ENCODE data around the gene PTPRT.

Gene PTPRT

GRCh38 chr20:42155586-42155985, 1034.1 kb downstream of the PTPRT start:
- DNase-seq (ENCODE audit: low read depth in 2 of 3, low spot score in 2 of 3): no peak

- DNase-seq (ENCODE audit: low read depth in 2 of 3, low spot score in 2 of 3): no peak
These were observed 1037.1 kb downstream of the PTPRT start for GRCh38 chr20:42152575-42152974.

- DNase-seq (ENCODE audit: low read depth in 2 of 3, low spot score in 2 of 3): no peak
These were observed 1039.5 kb downstream of the PTPRT start for GRCh38 chr20:42150230-42150629.

- no peak for DNase-seq (ENCODE audit: low read depth in 2 of 3, low spot score in 2 of 3)
These were observed 1051.0 kb downstream of the PTPRT start for GRCh38 chr20:42138729-42139128.

- DNase-seq (ENCODE audit: low read depth in 2 of 3, low spot score in 2 of 3): no peak
These were observed 1055.2 kb downstream of the PTPRT start for GRCh38 chr20:42134265-42135098.

GRCh38 chr20:42130810-42131596, 1058.7 kb downstream of the PTPRT start:
- DNase-seq (ENCODE audit: low read depth in 2 of 3, low spot score in 2 of 3): no peak

GRCh38 chr20:42125426-42125825, 1064.3 kb downstream of the PTPRT start:
- no peak for DNase-seq (ENCODE audit: low read depth in 2 of 3, low spot score in 2 of 3)

- no peak for DNase-seq (ENCODE audit: low read depth in 2 of 3, low spot score in 2 of 3)
These were observed 1065.7 kb downstream of the PTPRT start for GRCh38 chr20:42123981-42124473.

- DNase-seq (ENCODE audit: low read depth in 2 of 3, low spot score in 2 of 3): no peak
These were observed 1071.1 kb downstream of the PTPRT start for GRCh38 chr20:42118409-42119125.

- DNase-seq (ENCODE audit: low read depth in 2 of 3, low spot score in 2 of 3): no peak
These were observed 1071.7 kb downstream of the PTPRT start for GRCh38 chr20:42118001-42118400.

GRCh38 chr20:42113236-42113635, 1076.5 kb downstream of the PTPRT start:
- no peak for DNase-seq (ENCODE audit: low read depth in 2 of 3, low spot score in 2 of 3)

GRCh38 chr20:42112161-42112560, 1077.5 kb downstream of the PTPRT start:
- DNase-seq (ENCODE audit: low read depth in 2 of 3, low spot score in 2 of 3): no peak

- no peak for DNase-seq (ENCODE audit: low read depth in 2 of 3, low spot score in 2 of 3)
These were observed 1078.4 kb downstream of the PTPRT start for GRCh38 chr20:42111349-42111748.

GRCh38 chr20:42110301-42110700, 1079.4 kb downstream of the PTPRT start:
- no peak for DNase-seq (ENCODE audit: low read depth in 2 of 3, low spot score in 2 of 3)

- DNase-seq (ENCODE audit: low read depth in 2 of 3, low spot score in 2 of 3): no peak
These were observed 1087.7 kb downstream of the PTPRT start for GRCh38 chr20:42102000-42102399.

GRCh38 chr20:42100137-42100704, 1089.5 kb downstream of the PTPRT start:
- DNase-seq (ENCODE audit: low read depth in 2 of 3, low spot score in 2 of 3): no peak

- DNase-seq (ENCODE audit: low read depth in 2 of 3, low spot score in 2 of 3): no peak
These were observed 1090.6 kb downstream of the PTPRT start for GRCh38 chr20:42099101-42099500.

GRCh38 chr20:42098418-42098817, 1091.3 kb downstream of the PTPRT start:
- no peak for DNase-seq (ENCODE audit: low read depth in 2 of 3, low spot score in 2 of 3)

GRCh38 chr20:42097741-42098140, 1092.0 kb downstream of the PTPRT start:
- DNase-seq (ENCODE audit: low read depth in 2 of 3, low spot score in 2 of 3): no peak

- no peak for DNase-seq (ENCODE audit: low read depth in 2 of 3, low spot score in 2 of 3)
These were observed 1094.5 kb downstream of the PTPRT start for GRCh38 chr20:42095221-42095620.

All from activated CD8-positive, alpha-beta memory T cell treated with anti-CD3 and anti-CD28 coated beads for 48 hours (primary cell).